Measurements from ENCODE around the gene ARL8A.

- no peak for TF ChIP-seq POLR2A (IDR thresholded peaks at IDR 0.05)
- TF ChIP-seq CTCF (IDR thresholded peaks at IDR 0.05), result no peak
Measured at GRCh38 chr1:202184750-202185460, 40.4 kb upstream of the ARL8A start.

Measured in lower leg skin (tissue), 3 donors.